WTC11 (cell line): ENCODE results near the gene PI4KA.

Experiments
- ATF6 ChIP-seq: sonication (generic); formaldehyde crosslinking; IDR thresholded peaks from 2 replicates; pipeline ENCODE4 v1.8.1; 2023; ENCODE audit warnings: mild to moderate bottlenecking, missing genetic modification reagents
- CTCF ChIP-seq: fragments of 200-600 bp; IDR thresholded peaks from 2 replicates; pipeline ENCODE4 v1.8.0; 2022; ENCODE audit warnings: antibody characterized with exemption
- FOXP1 ChIP-seq: sonication (generic); formaldehyde crosslinking; IDR thresholded peaks from 2 replicates; pipeline ENCODE4 v1.8.0; 2022; ENCODE audit warnings: missing genetic modification reagents, mild to moderate bottlenecking, moderate library complexity, borderline replicate concordance
- NR2C2 ChIP-seq: sonication (generic); formaldehyde crosslinking; IDR thresholded peaks from 2 replicates; pipeline ENCODE4 v1.8.0; 2022; ENCODE audit warnings: mild to moderate bottlenecking, missing genetic modification reagents
- OVOL2 ChIP-seq: fragments of 250-450 bp; sonication (Bioruptor Pico); IDR thresholded peaks from 2 replicates; pipeline ENCODE4 v1.9.0; 2021; ENCODE audit warnings: mild to moderate bottlenecking, borderline replicate concordance
- ZNF671 ChIP-seq: fragments of 250-450 bp; sonication (Bioruptor Pico); IDR thresholded peaks from 2 replicates; pipeline ENCODE4 v1.8.0; 2021; ENCODE audit warnings: mild to moderate bottlenecking

- TF ChIP-seq ZNF671 (CRISPR knock-in tag) (no peak), CTCF (no peak), FOXP1 (no peak), NR2C2 (CRISPR knock-in tag) (no peak), ATF6 (CRISPR knock-in tag) (no peak), OVOL2 (no peak)
These were observed 84.8 kb downstream of the PI4KA start, which contains the start of gene SERPIND1 for GRCh38 chr22:20773793-20774212.
